KMS-11 (cell line): ENCODE results near the gene AUTS2.

Source experiments
- H2AFZ ChIP-seq: fragments of 200-600 bp; sonication (generic); 2 replicates; pipeline ENCODE4 v1.6.1; 2016; ENCODE audit warnings: antibody characterized with exemption, mixed run types, low read depth
- H3K27ac ChIP-seq: fragments of 200-600 bp; sonication (generic); 2 replicates; pipeline ENCODE4 v1.6.1; 2016; ENCODE audit warnings: mild to moderate bottlenecking, mixed run types
- H3K27me3 ChIP-seq: fragments of 200-600 bp; sonication (generic); 2 replicates; pipeline ENCODE4 v1.6.1; 2017; ENCODE audit warnings: mild to moderate bottlenecking, low read depth, mixed run types, moderate library complexity; ENCODE audit not compliant: insufficient read depth
- H3K36me3 ChIP-seq: fragments of 200-600 bp; sonication (generic); 2 replicates; pipeline ENCODE4 v1.6.1; 2017; ENCODE audit warnings: mild to moderate bottlenecking, mixed run types; ENCODE audit not compliant: insufficient read depth
- H3K4me1 ChIP-seq: fragments of 200-600 bp; sonication (generic); 2 replicates; pipeline ENCODE4 v1.6.1; 2016; ENCODE audit warnings: mild to moderate bottlenecking, low read depth, mixed run types; ENCODE audit not compliant: poor library complexity, severe bottlenecking
- H3K4me2 ChIP-seq: fragments of 200-600 bp; sonication (generic); 2 replicates; pipeline ENCODE4 v1.7.0; 2016; ENCODE audit warnings: mild to moderate bottlenecking, mixed run types
- H3K4me3 ChIP-seq: fragments of 200-600 bp; sonication (generic); IDR thresholded peaks from 2 replicates; pipeline ENCODE4 v1.6.1; 2017; ENCODE audit warnings: low read depth, low read length, mixed read lengths; ENCODE audit not compliant: insufficient read depth
- H3K79me2 ChIP-seq: fragments of 200-600 bp; sonication (generic); 2 replicates; pipeline ENCODE4 v1.6.1; 2016; ENCODE audit warnings: low read depth, mixed run types; ENCODE audit not compliant: insufficient read depth
- H3K9ac ChIP-seq: fragments of 200-600 bp; sonication (generic); 2 replicates; pipeline ENCODE4 v1.6.1; 2016; ENCODE audit warnings: mild to moderate bottlenecking, mixed run types
- H4K20me1 ChIP-seq: fragments of 200-600 bp; sonication (generic); 2 replicates; pipeline ENCODE4 v1.6.1; 2016; ENCODE audit warnings: mild to moderate bottlenecking, mixed run types; ENCODE audit not compliant: insufficient read depth
- CTCF ChIP-seq: fragments of 200-600 bp; sonication (generic); conservative IDR thresholded peaks from 2 replicates; pipeline ENCODE4 v1.6.1; 2017; ENCODE audit warnings: low read depth, mild to moderate bottlenecking, antibody characterized with exemption, low read length, moderate library complexity, mixed read lengths

AUTS2 gene

GRCh38 chr7:70044981-70045380, 446.7 kb downstream of the AUTS2 start:
- H3K9ac ChIP-seq: no peak overlapping the region
- H2AFZ ChIP-seq: no peak overlapping the region
- no peak overlapping the region for H3K27ac ChIP-seq
- H3K4me3 ChIP-seq: no peak overlapping the region
- no peaks in the 10 kb centered on the region for H3K27me3 ChIP-seq
- TF ChIP-seq CTCF: no peak
- peaks cover 21% of the 10 kb centered on the region for H3K4me1 ChIP-seq
- H3K36me3 ChIP-seq: no peaks in the 10 kb centered on the region
- no peaks in the 10 kb centered on the region for H4K20me1 ChIP-seq
- H3K4me2 ChIP-seq: no peak overlapping the region
- no peaks in the 10 kb centered on the region for H3K79me2 ChIP-seq

- Histone ChIP-seq H3K4me2 (no peak overlapping the region), H3K27ac (no peak overlapping the region), H2AFZ (no peak overlapping the region), H3K27me3 (no peaks in the 10 kb centered on the region), H3K4me3 (no peak overlapping the region), H3K9ac (no peak overlapping the region), H3K79me2 (no peaks in the 10 kb centered on the region), H4K20me1 (no peaks in the 10 kb centered on the region), H3K36me3 (no peaks in the 10 kb centered on the region), H3K4me1 (peaks cover 14% of the 10 kb centered on the region)
- TF ChIP-seq CTCF: no peak
Measured at GRCh38 chr7:70047384-70047783, 449.1 kb downstream of the AUTS2 start.

GRCh38 chr7:70047891-70048448, 449.7 kb downstream of the AUTS2 start:
- Histone ChIP-seq H2AFZ (no peak overlapping the region), H3K4me3 (no peak overlapping the region), H3K36me3 (no peaks in the 10 kb centered on the region), H3K9ac (no peak overlapping the region), H3K27ac (no peak overlapping the region), H4K20me1 (no peaks in the 10 kb centered on the region), H3K4me1 (peaks cover 8% of the 10 kb centered on the region), H3K4me2 (no peak overlapping the region), H3K79me2 (no peaks in the 10 kb centered on the region), H3K27me3 (no peaks in the 10 kb centered on the region)
- TF ChIP-seq CTCF: no peak

GRCh38 chr7:70051726-70052125, 453.5 kb downstream of the AUTS2 start:
- TF ChIP-seq CTCF: no peak
- Histone ChIP-seq H3K4me3 (no peak overlapping the region), H3K27me3 (no peaks in the 10 kb centered on the region), H3K79me2 (no peaks in the 10 kb centered on the region), H2AFZ (no peak overlapping the region), H3K9ac (no peak overlapping the region), H3K27ac (no peak overlapping the region), H4K20me1 (no peaks in the 10 kb centered on the region), H3K36me3 (no peaks in the 10 kb centered on the region), H3K4me1 (peaks cover 4% of the 10 kb centered on the region), H3K4me2 (no peak overlapping the region)
